Measurements from ENCODE around the gene PRKAG2. TPM values are rescaled to one million over a fixed set of nuclear protein-coding genes. Genes with fewer than 3 reads are reported as not detected.

PRKAG2 gene
- total RNA-seq, 1 donor from 2014 or later = 35.6 TPM

GRCh38 chr7:151671514-151671913 lies 205.4 kb downstream of the PRKAG2 start:
- no peak for ATAC-seq
- no peak for TF ChIP-seq CTCF (IDR thresholded peaks at IDR 0.05)
- DNase-seq = no peak
- Histone ChIP-seq H3K9me3 (no peaks in the 10 kb centered on the region), H3K36me3 (peaks cover 5% of the 10 kb centered on the region), H3K27me3 (no peaks in the 10 kb centered on the region), H3K4me3 (no peak overlapping the region), H3K27ac (no peak overlapping the region), H3K4me1 (no peaks in the 10 kb centered on the region)
- intact Hi-C loops (cut with DNase I) = no loop called here

- H3K4me3 ChIP-seq = no peak overlapping the region
- H3K9me3 ChIP-seq = no peaks in the 10 kb centered on the region
- intact Hi-C loops (cut with DNase I) = no loop called here
- H3K4me1 ChIP-seq = peaks cover 9% of the 10 kb centered on the region
- H3K36me3 ChIP-seq = peaks cover 5% of the 10 kb centered on the region
- DNase-seq (no peak), ATAC-seq (no peak)
- H3K27me3 ChIP-seq = no peaks in the 10 kb centered on the region
- no peak overlapping the region for H3K27ac ChIP-seq
- TF ChIP-seq CTCF (IDR thresholded peaks at IDR 0.05) = no peak
These were observed 207.2 kb downstream of the PRKAG2 start for GRCh38 chr7:151669762-151670161.

GRCh38 chr7:151666886-151667285 lies 210.0 kb downstream of the PRKAG2 start:
- intact Hi-C loops (cut with DNase I) = no loop called here
- H3K27me3 ChIP-seq = no peaks in the 10 kb centered on the region
- DNase-seq (no peak), ATAC-seq (no peak)
- H3K36me3 ChIP-seq = no peaks in the 10 kb centered on the region
- no peak overlapping the region for H3K27ac ChIP-seq
- TF ChIP-seq CTCF (IDR thresholded peaks at IDR 0.05) = no peak
- peaks cover 16% of the 10 kb centered on the region for H3K4me1 ChIP-seq
- H3K4me3 ChIP-seq = no peak overlapping the region
- H3K9me3 ChIP-seq = no peaks in the 10 kb centered on the region

- peak; percentile 32 for ATAC-seq
- TF ChIP-seq CTCF (IDR thresholded peaks at IDR 0.05) = no peak
- H3K4me3 ChIP-seq = no peak overlapping the region
- H3K4me1 ChIP-seq = peaks cover 16% of the 10 kb centered on the region
- no peak for DNase-seq
- intact Hi-C loops (cut with DNase I) = no loop called here
- H3K36me3 ChIP-seq = no peaks in the 10 kb centered on the region
- H3K27ac ChIP-seq = no peak overlapping the region
- H3K9me3 ChIP-seq = no peaks in the 10 kb centered on the region
- H3K27me3 ChIP-seq = no peaks in the 10 kb centered on the region
These were observed 211.5 kb downstream of the PRKAG2 start for GRCh38 chr7:151665368-151665767.

GRCh38 chr7:151664268-151664667 lies 212.6 kb downstream of the PRKAG2 start:
- intact Hi-C loops (cut with DNase I) = no loop called here
- no peak overlapping the region for H3K27ac ChIP-seq
- no peaks in the 10 kb centered on the region for H3K9me3 ChIP-seq
- peaks cover 16% of the 10 kb centered on the region for H3K4me1 ChIP-seq
- H3K36me3 ChIP-seq = no peaks in the 10 kb centered on the region
- ATAC-seq = no peak
- TF ChIP-seq CTCF (IDR thresholded peaks at IDR 0.05) = no peak
- no peak for DNase-seq
- H3K4me3 ChIP-seq = no peak overlapping the region
- no peaks in the 10 kb centered on the region for H3K27me3 ChIP-seq

Measured in upper lobe of right lung (tissue), 1 donor.